Myocyte (in vitro differentiated cells): Measurements from ENCODE around the gene AIFM2. TPM values are rescaled to one million over a fixed set of nuclear protein-coding genes. Genes with fewer than 3 reads are reported as not detected.
A peak's percentile ranks its signal among the peaks of the same experiment; 100 is the strongest.

Experiments
- DNase-seq: peaks from one replicate; pipeline ENCODE4 v3.0.0-alpha.2; 2012; ENCODE audit warnings: low read depth
- total RNA-seq: library from RNA; depleted of rRNA; stranded (reverse); fragments of >200 nt; gene quantifications from 2 replicates; pipeline ENCODE4 v1.2.3, GENCODE V29; 2014

The AIFM2 gene
- total RNA-seq, 1 donor from 2014 or later = 18.3 TPM

DNA sequence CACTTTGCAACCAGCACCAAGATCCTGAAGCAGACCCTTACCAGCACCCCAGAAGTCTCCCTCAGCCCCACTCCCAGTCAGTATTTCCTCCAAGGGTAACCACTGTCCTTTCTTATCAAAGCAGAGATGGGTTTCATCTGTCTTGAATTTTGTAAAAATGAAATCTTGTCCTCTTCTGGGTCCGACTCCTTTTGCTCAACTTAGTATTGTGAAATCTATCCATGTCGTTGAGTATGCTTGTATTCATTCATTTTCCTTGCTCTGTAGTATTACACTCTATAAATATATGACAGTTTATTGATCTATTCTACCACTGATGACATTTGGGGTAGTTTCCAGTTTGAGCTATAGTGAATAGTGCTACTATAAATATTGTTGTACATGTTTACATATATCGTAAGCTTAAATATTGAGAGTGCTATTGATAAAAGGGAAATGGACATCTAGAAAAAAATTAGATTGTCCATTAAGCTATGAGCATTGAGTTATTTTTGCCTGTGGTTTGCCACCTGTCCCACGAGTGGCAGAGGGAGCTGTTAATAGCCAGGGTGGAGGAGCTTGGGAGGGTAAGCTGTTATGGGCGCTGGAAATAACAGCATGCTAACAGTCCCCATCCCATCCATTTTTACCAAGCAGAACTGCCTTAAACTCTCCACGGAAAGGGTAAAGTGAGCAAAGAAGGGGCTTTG, 36.5 kb downstream of the AIFM2 start:
- peak; percentile 82 for DNase-seq

DNA sequence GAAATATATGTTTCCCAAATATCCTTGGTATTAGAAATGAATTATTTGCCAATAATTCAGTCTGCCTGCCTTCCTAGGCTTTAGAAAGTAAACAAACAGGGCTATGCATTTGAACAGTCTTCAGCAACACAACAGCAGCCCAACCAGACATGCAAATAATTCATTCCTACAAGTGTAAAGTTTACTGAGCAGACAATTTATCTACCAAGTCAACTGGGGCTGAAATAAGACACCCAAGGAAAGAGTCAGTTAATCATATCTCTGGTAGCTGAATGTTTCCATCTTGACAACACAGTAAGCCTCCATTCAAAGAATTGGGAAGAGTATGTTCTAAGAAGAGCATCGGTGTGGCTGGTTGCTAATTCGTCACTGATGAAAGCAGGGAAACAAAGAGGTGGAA, 38.4 kb downstream of the AIFM2 start:
- DNase-seq = no peak

DNA sequence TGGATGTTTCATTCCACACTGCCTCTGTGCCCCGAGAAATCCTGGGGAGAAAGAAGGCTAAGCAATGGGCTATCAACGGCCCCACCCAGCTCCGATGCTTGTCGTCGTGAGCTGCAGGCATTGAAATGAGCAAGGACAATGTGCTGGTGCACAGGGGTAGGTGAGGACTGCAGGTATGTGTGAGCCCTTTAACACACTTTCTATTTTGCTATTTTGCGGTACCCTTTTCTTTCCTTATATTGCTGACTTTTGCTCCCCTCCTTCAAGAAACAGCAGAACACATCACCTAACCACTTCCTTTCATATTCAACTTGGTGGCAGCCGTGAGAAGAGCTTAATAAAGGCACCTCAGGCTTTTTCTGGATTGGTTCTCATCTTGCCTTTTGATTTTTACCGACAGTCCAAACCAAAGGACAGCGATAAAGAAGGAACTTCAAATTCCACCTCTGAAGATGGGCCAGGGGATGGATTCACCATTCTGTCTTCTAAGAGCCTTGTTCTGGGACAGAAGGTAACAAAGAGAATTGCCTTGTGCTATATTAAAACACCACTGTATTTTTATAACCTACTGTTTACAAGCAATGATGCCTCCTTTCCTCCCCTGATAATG, 39.2 kb downstream of the AIFM2 start:
- DNase-seq = no peak

DNA sequence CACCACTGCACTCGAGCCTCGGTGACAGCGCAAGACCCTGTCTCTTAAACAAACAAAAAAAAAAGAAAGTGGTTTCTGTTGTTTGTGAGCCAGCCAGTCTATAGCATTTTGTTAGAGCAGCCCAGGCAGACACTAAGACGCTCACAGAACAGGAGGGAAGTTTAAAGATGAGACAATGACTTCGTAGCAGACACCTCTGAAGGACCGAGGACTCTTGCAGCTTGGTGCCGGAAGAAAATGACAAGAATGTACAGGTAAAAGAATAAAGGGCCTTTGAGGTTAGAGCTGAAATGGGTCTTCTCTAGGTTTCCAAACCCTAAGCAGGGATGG, 40.3 kb downstream of the AIFM2 start:
- DNase-seq = no peak

DNA sequence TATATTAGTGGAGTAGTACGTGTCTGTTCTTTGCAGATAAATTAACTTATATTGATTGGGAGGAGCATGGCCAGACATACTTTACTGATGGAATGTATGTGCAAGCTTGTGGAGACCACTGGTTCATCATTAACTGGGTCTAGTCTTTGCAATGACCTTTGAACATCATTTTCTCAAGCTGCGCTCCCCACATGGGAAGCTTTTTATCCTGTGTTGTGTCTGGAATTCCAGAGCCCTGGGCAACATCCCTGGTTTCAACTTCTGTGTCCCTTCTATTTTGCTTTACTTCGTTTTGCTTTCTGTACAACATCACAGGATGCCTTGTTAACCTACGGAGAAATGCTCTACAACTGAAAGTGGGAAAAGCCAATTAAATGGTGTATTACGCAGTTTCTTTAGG, 41.7 kb downstream of the AIFM2 start:
- DNase-seq = no peak

GRCh38 chr10:70090013-70090412, 42.6 kb downstream of the AIFM2 start:
- no peak for DNase-seq

DNA sequence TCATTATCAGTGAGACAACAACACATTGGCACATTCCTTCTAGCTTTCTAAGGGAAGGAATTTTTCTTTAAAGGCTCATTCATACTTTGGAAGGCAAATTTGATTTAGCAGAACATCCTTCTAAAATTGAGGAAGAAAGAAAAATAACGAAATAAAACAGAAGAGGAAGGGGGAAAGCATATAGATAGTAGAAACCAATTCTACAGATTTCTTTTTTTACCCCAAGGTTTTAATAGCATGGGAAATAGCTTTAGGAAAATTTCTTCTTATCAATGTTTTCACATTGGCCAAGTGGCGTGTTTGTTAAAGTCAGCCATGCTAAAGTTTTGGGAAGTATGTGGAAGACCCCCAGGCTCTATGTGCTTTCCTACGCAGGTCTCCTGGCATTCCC, 44.3 kb downstream of the AIFM2 start:
- DNase-seq = no peak

GRCh38 chr10:70087616-70088307, 44.9 kb downstream of the AIFM2 start:
- DNase-seq = no peak

DNA sequence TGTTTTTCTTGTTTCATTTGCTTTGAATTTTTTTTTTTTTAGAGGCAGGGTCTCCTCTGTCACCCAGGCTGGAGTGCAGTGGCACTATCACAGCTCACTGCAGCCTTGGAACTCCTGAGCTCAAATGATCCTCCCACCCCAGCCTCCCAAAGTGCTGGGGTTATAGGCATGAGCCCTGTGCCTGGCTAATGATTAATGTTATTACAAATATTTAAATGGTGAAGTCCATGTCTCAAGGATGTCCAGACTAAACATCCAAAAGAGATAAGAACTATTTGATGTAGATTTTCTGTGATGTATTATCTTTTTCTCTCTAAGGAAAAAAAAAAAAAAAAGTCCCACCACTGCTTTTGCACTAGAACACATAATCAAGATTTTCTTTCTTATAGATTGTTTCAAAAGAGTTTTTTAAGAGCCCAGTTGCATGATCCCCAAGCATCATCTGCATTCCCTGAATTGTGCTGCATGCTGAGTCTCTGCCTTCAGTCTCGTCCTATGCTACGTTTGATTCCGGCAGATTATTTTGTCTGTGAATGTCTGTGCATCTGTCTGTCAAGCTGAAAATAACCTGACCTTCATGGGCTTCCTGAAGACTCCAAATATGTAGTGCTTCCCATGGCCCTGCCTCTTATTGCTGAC, 46.5 kb downstream of the AIFM2 start:
- no peak for DNase-seq

GRCh38 chr10:70084189-70084588, 48.4 kb downstream of the AIFM2 start:
- DNase-seq = no peak

GRCh38 chr10:70080789-70081188, 51.8 kb downstream of the AIFM2 start:
- peak; percentile 34 for DNase-seq

DNA sequence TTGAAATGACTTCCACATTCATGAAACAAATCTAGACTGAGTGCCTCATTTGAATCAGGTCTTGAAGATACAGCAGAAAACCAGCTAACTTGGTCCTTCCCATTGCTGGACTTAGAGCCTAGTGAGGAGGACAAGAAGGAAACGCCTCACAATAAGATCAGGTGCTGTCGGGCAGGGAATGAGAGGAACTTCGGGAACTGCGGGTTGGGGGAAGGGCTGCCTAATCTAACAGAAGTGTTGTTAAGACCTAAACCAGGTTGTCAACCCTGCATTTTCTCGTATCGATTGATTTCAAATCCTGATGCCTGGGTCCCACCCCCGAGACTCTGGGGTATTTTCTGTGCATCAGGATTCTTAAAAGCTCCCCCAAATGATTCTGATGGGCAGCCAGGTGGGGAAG, 53.7 kb downstream of the AIFM2 start:
- DNase-seq = no peak

GRCh38 chr10:70078329-70078728, 54.3 kb downstream of the AIFM2 start:
- no peak for DNase-seq

- DNase-seq = no peak
Observed at GRCh38 chr10:70074971-70075370, 57.7 kb downstream of the AIFM2 start.

- DNase-seq = no peak
Observed at GRCh38 chr10:70074165-70074564, 58.5 kb downstream of the AIFM2 start.

GRCh38 chr10:70070834-70071233, 61.8 kb downstream of the AIFM2 start:
- DNase-seq = no peak

DNA sequence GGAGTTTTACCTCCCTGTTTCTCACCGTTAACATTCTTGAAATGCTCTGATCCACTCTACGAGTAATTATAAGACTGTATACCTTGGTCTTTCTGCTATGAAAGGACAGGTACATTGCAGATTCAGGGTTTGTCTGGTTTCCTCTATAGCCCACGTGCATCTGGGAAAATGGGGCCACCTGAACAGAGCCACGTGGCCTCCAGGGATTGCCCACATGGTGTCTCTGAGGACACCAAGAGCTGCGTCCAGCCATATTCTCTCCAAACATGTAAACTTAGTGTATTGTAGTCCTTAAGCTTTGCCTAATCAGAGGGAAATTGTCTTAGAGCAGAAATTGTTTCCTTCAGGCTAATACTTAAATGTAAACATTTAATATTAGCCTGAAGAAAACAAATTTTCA, 63.3 kb downstream of the AIFM2 start:
- DNase-seq = no peak

GRCh38 chr10:70068925-70069324, 63.7 kb downstream of the AIFM2 start:
- DNase-seq = no peak

GRCh38 chr10:70067586-70067985, 65.0 kb downstream of the AIFM2 start:
- DNase-seq = no peak

DNA sequence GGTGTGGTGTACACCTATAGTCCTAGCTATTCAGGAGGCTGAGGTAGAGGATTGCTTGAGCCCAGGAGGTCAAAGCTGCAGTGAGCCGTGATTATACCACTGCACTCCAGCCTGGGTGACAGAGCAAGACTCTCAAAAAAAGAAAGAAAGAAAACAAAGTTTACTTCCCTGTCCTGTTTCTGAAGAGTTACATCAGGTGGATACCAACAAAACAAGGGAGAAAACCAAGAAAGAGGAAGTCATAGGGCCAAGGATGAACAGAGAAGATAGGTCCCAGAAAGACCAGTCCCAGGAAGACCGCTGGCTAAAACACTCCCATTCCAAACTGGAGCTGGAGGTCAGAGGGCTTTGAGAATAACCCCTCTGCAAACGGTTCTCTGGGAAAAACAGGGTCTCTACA, 66.4 kb downstream of the AIFM2 start:
- no peak for DNase-seq

DNA sequence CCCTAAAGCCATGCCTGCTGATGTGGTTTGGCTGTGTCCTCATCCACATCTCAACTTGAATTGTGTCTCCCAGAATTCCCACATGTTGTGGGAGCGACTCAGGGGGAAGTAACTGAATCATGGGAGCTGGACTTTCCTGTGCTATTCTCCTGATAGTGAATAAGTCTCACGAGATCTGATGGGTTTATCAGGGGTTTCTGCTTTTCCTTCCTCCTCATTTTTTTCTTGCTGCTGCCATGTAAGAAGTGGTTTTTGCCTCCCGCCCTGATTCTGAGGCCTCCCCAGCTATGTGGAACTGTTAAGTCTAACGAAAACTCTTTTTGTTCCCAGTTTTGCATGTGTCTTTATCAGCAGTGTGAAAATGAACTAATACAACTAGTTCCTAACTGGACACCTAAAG, 68.1 kb downstream of the AIFM2 start:
- no peak for DNase-seq

DNA sequence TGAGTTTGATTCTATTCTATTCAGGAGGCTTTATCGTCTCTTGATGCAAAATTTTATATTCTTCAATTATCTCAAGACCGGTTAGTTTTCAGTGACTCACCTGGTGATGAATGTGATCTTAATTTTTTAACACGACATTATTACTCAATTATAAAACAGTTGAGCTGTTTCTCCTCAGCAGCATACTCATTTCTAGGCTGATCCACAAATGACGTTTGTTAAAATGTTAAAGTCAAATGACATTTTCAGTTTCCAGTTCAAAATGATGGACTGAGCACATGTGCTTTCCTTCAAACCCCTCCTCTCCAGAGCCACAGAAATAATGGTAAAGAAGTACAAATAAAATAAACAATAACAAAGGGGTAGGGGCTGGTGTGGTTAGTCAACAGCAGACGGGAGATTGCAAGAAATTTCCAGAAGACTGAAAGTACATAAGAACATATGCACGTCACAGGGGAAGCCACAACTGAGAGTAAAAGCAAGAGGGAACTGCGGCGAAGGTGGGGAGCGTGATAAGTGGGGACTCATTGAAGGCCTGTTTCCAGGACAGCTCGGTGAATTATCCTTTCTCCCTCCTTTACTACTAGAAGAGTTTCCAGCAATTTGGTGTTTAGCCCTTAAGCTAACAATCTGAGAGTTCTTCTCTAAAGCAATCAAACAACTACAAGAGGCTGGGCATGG, 69.1 kb downstream of the AIFM2 start:
- no peak for DNase-seq
